ENCODE results near the gene RNU1-3.
"Not testable (repeated sequence)": the region's sequence is repeated elsewhere in the genome, so short reads cannot be mapped to it uniquely, and the experiment has no call there.

The RNU1-3 gene

DNA sequence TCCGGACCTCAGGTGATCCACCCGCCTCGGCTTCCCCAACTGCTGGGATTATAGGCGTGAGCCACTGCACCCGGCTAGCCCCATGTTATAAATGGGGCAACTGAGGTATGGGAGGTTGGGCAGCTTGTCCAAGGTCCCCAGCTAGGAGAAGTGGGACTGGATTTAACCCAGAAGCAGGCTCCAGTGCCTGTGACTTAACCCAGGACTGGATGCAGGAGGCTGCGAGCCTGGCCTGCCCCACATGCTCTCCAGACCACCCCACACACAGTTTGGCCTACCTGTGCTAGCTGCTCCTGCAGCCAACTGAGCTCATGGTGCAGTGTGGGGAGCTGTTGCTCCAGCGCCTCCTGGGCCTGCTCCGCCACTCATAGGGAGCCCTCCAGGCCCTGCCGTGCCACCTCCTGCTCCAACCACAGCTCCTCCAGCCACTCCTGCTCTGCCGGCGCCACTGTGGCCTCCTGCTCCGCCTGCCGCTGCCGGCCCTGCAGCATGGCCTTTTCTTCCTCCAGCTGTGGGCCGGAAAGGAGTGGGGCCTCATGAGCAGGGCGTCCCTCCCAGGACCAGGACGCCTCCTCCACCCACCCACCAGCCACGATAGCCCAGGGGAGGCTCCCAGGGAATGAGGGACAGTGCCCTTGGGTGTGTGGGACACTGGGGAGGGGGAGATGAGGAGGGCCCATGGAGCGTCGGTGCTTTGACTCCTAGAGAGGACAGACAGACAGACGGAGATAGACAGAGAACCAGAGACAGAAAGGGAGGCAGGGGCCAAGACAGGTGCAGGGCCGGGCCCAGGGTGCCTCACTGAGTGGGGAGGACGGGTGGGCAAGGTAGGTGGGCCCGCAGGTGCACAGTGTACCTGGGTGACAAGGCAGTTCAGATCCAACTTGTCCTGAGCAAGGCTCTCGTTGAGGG is 41.0 kb downstream of the RNU1-3 start:
- no peak for TF ChIP-seq ZNF274 (IDR thresholded peaks at IDR 0.05; ENCODE audit: low read depth, low read length)
- H3K4me3 ChIP-seq (ENCODE audit: low read length), result no peak overlapping the region

DNA sequence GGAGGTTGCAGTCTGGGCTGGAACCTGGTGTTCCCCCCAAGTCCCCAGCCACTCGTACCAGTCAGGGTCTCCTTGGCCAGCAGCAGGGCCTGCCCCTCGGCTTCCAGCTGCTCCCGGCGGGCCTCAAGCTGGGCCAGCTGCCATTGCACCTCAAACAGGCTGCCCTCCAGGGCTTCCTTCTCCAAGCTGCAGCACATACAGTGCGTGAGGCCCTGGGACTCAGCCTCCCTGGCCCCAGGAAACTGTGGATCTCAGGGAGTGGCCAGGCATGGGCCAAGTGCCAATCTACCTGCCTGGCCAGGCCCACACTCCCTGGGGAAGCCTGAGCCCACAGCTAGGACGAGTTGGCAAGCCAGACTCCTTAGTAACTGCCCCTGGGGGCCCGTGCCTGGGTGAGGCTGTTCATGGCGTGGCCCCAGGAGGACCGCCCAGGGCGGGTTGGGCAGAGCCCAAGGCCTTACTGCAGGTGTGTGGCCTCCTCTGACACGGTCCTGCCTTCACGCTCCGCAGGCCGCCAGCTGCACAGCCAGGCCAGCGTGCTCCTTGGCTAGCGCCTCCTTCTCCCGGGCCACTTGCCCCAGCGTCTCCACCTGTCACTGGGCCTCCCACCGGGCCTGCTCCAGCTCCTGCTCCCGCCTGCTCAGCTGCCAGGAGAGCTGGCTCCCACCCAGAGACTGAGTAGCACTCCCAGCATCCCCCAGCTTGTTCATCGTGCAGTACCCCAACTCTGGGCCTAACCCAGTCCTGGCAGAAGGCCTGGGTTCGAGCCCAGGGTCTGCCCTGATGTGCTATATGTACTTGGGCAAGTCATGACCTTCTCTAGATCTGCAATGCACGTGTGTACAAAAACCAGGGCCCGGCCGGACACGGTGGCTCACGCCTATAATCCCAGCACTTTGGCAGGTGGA is 42.7 kb downstream of the RNU1-3 start:
- H3K4me3 ChIP-seq (ENCODE audit: low read length), result not testable (repeated sequence)

DNA sequence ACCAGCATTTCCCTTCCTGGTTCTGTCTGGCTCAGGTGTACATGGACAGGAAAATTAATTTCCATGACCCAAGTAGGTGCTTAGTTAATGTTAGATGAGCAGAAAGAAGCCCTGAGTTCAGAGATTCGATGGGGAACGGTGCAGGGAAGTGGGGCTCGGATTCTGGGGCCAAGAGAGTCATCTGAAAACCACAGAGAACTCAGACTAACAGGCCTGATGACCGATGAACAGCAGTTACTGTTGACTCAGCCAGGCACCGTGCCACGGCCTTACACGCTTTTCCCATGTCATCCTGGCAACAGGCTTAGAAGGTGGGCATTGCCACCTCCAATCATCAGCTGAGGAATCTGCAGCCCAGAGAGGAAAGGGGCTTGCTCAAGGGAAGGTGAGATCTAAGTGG is 43.4 kb downstream of the RNU1-3 start:
- not testable (repeated sequence) for H3K4me3 ChIP-seq (ENCODE audit: low read length)

DNA sequence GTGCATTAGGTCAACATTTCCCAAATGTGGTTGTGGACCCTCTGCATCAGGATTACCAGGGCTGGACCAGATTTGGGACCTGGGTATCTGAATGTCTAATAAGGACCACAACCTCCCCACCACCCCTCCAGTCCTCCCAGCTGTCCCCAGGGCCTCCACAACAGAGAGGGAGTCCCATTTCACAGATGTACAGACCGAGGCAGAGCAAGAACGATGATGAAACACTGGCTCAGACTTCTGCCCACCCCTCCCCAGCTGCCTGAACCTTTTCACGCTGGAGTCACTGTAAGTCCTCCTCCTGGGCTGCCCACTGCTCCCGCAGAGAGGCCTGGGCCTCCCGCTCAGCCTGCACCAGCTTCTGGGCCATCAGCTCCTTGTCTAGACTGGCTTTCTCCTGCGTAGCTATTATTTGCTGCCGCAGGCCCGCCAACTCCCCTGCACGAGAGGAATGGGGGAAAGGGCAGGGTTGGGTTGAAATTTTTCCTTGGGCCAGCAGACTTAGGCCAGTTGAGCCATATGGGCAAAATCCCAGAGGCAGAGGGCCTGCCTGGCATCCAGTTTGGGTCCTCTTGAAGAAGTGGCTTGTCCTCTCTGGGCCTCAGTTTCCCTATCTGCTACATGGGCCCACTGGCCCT is 45.0 kb downstream of the RNU1-3 start:
- not testable (repeated sequence) for H3K4me3 ChIP-seq (ENCODE audit: low read length)

DNA sequence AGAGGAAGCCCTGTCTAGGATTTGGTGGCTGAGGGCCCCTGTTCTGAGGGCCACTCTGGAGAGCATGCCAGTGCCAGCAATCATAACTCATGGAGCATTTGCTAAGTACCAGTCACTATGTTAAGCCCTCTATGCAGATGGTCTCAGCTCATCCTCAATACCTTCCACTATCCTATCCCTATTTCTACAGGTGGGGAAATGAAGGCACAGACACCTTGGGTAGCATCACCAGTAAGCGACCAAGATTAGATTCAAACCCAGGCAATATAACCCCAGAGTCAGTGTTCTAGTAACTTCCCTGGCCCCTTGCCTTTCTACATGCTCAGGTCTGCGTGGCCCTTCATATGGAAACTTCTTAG is 45.5 kb downstream of the RNU1-3 start:
- no peak overlapping the region for H3K4me3 ChIP-seq (ENCODE audit: low read length)
- TF ChIP-seq ZNF274 (IDR thresholded peaks at IDR 0.05; ENCODE audit: low read depth, low read length), result no peak

DNA sequence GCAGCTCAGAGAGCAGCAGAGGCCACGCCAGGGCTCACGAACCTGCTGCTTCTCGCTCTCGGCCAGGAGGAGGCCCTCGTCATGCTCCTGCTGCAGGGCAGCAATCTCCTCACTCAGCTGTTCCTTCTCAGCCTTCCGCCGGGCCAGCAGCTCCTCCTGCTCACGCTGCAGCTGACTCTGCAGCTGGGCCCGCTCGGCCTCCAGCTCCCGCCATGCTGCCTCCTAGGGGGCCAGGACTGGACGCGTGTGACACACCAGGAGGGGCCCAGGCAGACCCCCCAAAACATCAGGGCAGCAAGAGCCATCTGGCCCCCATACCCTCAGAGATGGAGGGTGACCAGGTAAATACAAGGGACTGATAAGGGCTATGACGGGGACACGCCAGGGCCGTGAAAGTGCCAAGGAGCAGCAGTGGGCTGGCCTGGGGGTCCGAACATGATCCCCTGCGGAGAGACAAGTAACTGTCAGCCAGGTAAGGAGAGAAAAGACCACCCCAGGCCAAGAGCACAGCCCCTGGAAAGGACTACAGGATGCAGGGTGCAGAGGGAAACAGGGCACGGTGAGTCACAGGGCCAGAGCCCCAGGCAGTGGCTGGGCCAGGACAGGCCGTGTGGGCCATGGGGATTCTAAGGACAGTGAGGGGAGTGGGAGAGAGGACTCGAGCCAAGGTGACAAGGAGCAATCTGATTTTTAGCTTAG is 46.8 kb downstream of the RNU1-3 start:
- H3K4me3 ChIP-seq (ENCODE audit: low read length), result not testable (repeated sequence)

DNA sequence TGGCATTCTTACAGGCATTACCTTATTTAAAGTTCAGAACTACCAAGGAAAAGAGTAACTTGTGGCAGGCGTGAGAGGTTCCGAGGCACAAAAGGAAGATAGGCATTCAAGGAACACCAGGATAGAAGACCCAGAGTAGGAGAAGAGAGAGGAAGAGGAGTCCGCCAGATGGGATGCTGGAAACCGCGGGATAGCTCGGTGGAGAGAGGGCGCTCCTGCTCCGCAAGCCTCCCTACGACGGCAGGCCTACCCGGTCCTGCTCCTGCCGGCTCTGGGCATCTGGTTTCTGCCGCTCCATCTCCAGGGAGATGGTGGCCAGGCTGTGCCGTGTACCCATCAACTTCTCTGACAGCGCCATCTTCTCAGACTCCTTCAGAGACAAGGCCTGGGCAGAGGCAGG is 48.0 kb downstream of the RNU1-3 start:
- TF ChIP-seq ZNF274 (IDR thresholded peaks at IDR 0.05; ENCODE audit: low read depth, low read length), result no peak
- H3K4me3 ChIP-seq (ENCODE audit: low read length), result no peak overlapping the region

DNA sequence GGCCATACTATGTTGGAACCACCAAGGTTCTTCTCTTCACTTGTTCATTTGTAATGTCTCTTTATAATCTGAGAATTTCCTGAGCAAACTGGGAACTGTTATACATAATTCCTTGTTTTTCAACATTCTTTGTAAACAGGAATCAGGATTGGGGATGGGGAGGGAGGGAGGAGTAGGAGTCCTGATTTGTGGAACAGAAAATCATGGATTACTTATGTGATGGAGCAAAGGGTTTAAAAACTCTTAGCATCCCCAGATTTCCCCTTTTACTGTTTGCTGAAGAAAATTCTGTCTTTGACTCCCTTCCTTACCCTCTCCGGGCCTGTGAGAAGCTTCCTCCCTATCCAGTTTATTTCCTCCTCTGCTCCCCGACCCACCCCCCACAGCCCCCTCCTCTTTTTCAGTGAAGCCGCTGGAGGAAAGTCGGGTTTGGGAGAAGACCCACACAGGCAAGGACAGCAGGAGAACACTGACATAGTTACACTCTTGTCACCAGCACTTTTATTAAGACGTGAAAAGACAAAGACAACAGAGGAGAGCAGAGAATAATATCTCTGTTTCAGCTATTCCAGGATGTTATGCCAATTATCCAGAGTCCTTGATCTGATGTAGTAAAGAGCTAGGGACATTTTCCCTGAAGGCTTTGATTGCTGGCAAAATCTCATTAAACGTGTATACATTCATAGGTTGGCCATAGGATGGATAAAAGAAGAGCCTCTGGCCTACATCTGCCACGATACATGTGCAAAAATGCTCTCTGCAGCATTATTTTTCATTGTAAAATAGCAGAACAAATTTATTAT is 48.8 kb downstream of the RNU1-3 start:
- no peak for TF ChIP-seq ZNF274 (IDR thresholded peaks at IDR 0.05; ENCODE audit: low read depth, low read length)
- H3K4me3 ChIP-seq (ENCODE audit: low read length), result no peak overlapping the region

DNA sequence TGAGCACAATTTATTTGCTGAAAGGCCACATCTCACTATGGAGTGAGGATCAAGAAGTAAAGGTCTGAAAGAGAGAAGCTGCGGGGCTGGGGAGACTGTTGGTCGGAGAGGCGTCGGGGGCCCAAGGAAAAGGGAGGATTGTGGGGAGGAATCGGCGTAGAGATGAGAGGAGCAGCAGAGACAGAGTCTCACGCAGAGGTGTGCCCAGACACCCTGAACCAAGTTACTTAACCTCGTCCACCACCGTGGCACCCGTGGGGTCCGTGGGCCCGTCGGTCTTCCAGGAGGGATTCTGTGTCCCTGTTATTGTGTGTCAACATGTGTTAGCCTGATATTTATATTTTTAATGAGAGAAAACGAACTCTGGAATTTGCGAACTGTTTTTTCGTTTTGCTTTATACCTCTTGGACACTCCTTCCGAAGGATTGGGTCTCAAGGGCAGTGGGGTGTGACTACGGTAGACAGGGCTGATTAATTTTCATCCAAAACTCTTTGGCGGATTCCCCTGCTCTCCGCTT is 49.6 kb downstream of the RNU1-3 start:
- no peak overlapping the region for H3K4me3 ChIP-seq (ENCODE audit: low read length)
- no peak for TF ChIP-seq ZNF274 (IDR thresholded peaks at IDR 0.05; ENCODE audit: low read depth, low read length)

Measured in GM08714 (cell line).